Neural cell (in vitro differentiated cells): ENCODE data around the gene OTOA. TPM values are rescaled to one million over a fixed set of nuclear protein-coding genes. Genes with fewer than 3 reads are reported as not detected.

Experiments
- H2AFZ ChIP-seq: fragments of 200-600, 300-800 bp; sonication (generic), shearing (Covaris generic); 2 replicates; pipeline ENCODE4 v1.6.0; 2014; ENCODE audit warnings: low read depth, mild to moderate bottlenecking, antibody characterized with exemption, low read length, moderate library complexity
- H3F3A ChIP-seq: fragments of 200-600 bp; shearing (Covaris generic); 2 replicates; pipeline ENCODE4 v1.6.1; 2016; ENCODE audit warnings: mild to moderate bottlenecking, moderate library complexity, mixed read lengths, antibody characterized with exemption, low read length; ENCODE audit not compliant: insufficient read depth, poor library complexity, severe bottlenecking
- H3K27ac ChIP-seq: fragments of 200-600, 300-800 bp; sonication (generic), shearing (Covaris generic); 2 replicates; pipeline ENCODE4 v1.5.1; 2014; ENCODE audit warnings: mild to moderate bottlenecking, low read length, moderate library complexity
- H3K27me3 ChIP-seq: fragments of 300-800, 200-600 bp; sonication (generic), shearing (Covaris generic); 2 replicates; pipeline ENCODE4 v1.6.0; 2014; ENCODE audit warnings: mild to moderate bottlenecking, low read depth, low read length, moderate library complexity; ENCODE audit not compliant: insufficient read depth
- H3K36me3 ChIP-seq: fragments of 300-800, 200-600 bp; sonication (generic), shearing (Covaris generic); 2 replicates; pipeline ENCODE4 v1.5.1; 2014; ENCODE audit warnings: mild to moderate bottlenecking, antibody characterized with exemption, low read length, moderate library complexity; ENCODE audit not compliant: insufficient read depth
- H3K4me2 ChIP-seq: fragments of 300-800, 200-600 bp; sonication (generic), shearing (Covaris generic); 2 replicates; pipeline ENCODE4 v1.6.0; 2014; ENCODE audit warnings: mild to moderate bottlenecking, low read length
- H3K4me3 ChIP-seq: fragments of 300-800, 200-600 bp; sonication (generic), shearing (Covaris generic); 2 replicates; pipeline ENCODE4 v1.5.1; 2014; ENCODE audit warnings: mild to moderate bottlenecking, low read length, moderate library complexity
- H3K79me2 ChIP-seq: fragments of 200-600 bp; shearing (Covaris generic); replicated peaks from 2 replicates; pipeline ENCODE4 v1.6.0; 2014; ENCODE audit warnings: mild to moderate bottlenecking, low read length, moderate library complexity; ENCODE audit not compliant: insufficient read depth
- H3K9ac ChIP-seq: fragments of 300-800, 200-600 bp; sonication (generic), shearing (Covaris generic); 2 replicates; pipeline ENCODE4 v1.6.1; 2016; ENCODE audit warnings: mild to moderate bottlenecking, low read length, mixed read lengths
- H3K9me2 ChIP-seq: fragments of 200-600 bp; shearing (Covaris generic); 2 replicates; pipeline ENCODE4 v1.6.1; 2016; ENCODE audit warnings: mild to moderate bottlenecking, low read length, mixed read lengths; ENCODE audit not compliant: insufficient read depth
- H3K9me3 ChIP-seq: fragments of 200-600, 300-800 bp; sonication (generic), shearing (Covaris generic); 2 replicates; pipeline ENCODE4 v1.6.1; 2016; ENCODE audit warnings: mild to moderate bottlenecking, mixed run types, low read length, moderate library complexity, mixed read lengths
- H4K20me1 ChIP-seq: fragments of 200-600 bp; shearing (Covaris generic); 2 replicates; pipeline ENCODE4 v1.6.1; 2016; ENCODE audit warnings: mild to moderate bottlenecking, mixed run types; ENCODE audit not compliant: insufficient read depth
- CTCF ChIP-seq: fragments of 450-650 bp; IDR thresholded peaks from 2 replicates; pipeline ENCODE4 v1.5.1; 2014; ENCODE audit warnings: antibody characterized with exemption, mild to moderate bottlenecking, moderate library complexity; ENCODE audit not compliant: poor library complexity, severe bottlenecking
- EP300 ChIP-seq: fragments of 450-650 bp; conservative IDR thresholded peaks from 2 replicates; pipeline ENCODE4 v1.6.1; 2014; ENCODE audit warnings: antibody characterized with exemption, mild to moderate bottlenecking, moderate library complexity; ENCODE audit not compliant: poor library complexity, severe bottlenecking
- EZH2 ChIP-seq: fragments of 200-600, 300-800 bp; shearing (Covaris generic), sonication (generic); IDR thresholded peaks from 2 replicates; pipeline ENCODE4 v1.6.1; 2014; ENCODE audit warnings: antibody characterized with exemption, low read length, borderline replicate concordance, mild to moderate bottlenecking; ENCODE audit not compliant: insufficient read depth, poor library complexity, severe bottlenecking
- MXI1 ChIP-seq: fragments of 450-650 bp; conservative IDR thresholded peaks from 2 replicates; pipeline ENCODE4 v1.6.1; 2014; ENCODE audit warnings: antibody characterized with exemption, mild to moderate bottlenecking; ENCODE audit not compliant: poor library complexity, severe bottlenecking
- POLR2AphosphoS5 ChIP-seq: IDR thresholded peaks from 2 replicates; pipeline ENCODE4 v1.6.1; 2012
- RAD21 ChIP-seq: fragments of 450-650 bp; conservative IDR thresholded peaks from 2 replicates; pipeline ENCODE4 v1.6.1; 2014; ENCODE audit warnings: antibody characterized with exemption, mild to moderate bottlenecking, moderate library complexity
- REST ChIP-seq: IDR thresholded peaks from 2 replicates; pipeline ENCODE4 v1.6.1; 2012; ENCODE audit warnings: borderline replicate concordance
- SMC3 ChIP-seq: fragments of 450-650 bp; conservative IDR thresholded peaks from 2 replicates; pipeline ENCODE4 v1.6.1; 2014; ENCODE audit warnings: antibody characterized with exemption, mild to moderate bottlenecking, moderate library complexity; ENCODE audit not compliant: poor library complexity
- TAF1 ChIP-seq: IDR thresholded peaks from 2 replicates; pipeline ENCODE4 v1.6.1; 2012; ENCODE audit warnings: low read depth
- polyA plus RNA-seq: library from polyadenylated mRNA; depleted of rRNA; stranded (reverse); fragments of >200 nt; gene quantifications from 2 replicates; pipeline ENCODE4 v1.2.3, GENCODE V29; 2014

The OTOA gene
- polyA plus RNA-seq, 1 donor from 2014 or later, result 0.12 TPM

- H3K4me3 ChIP-seq, result no peak overlapping the region
- no peaks in the 10 kb centered on the region for H3K27me3 ChIP-seq
- no peak overlapping the region for H3K27ac ChIP-seq
- H3K9me3 ChIP-seq, result no peaks in the 10 kb centered on the region
- H3K9ac ChIP-seq, result no peak overlapping the region
- TF ChIP-seq SMC3 (no peak), EP300 (no peak), EZH2 (no peak), REST (no peak), RAD21 (no peak), TAF1 (no peak), MXI1 (no peak), POLR2AphosphoS5 (no peak)
- H3K9me2 ChIP-seq, result no peaks in the 10 kb centered on the region
- H3K36me3 ChIP-seq, result no peaks in the 10 kb centered on the region
- H3F3A ChIP-seq, result no peaks in the 10 kb centered on the region
- no peak overlapping the region for H2AFZ ChIP-seq
- no peaks in the 10 kb centered on the region for H3K79me2 ChIP-seq
- H3K4me2 ChIP-seq, result no peak overlapping the region
- H4K20me1 ChIP-seq, result no peaks in the 10 kb centered on the region
Observed at GRCh38 chr16:21704733-21705132, 41.0 kb downstream of the OTOA start.

- Histone ChIP-seq H3K9me2 (no peaks in the 10 kb centered on the region), H3K9me3 (no peaks in the 10 kb centered on the region), H3K4me2 (no peak overlapping the region), H3K79me2 (no peaks in the 10 kb centered on the region), H3K4me3 (no peak overlapping the region), H3F3A (no peaks in the 10 kb centered on the region), H2AFZ (no peak overlapping the region), H3K27ac (no peak overlapping the region), H3K36me3 (no peaks in the 10 kb centered on the region), H3K27me3 (no peaks in the 10 kb centered on the region), H3K9ac (no peak overlapping the region), H4K20me1 (no peaks in the 10 kb centered on the region)
- TF ChIP-seq CTCF, result peak; percentile 83
- TF ChIP-seq SMC3, result peak; percentile 76
- no peak for TF ChIP-seq EZH2
- TF ChIP-seq POLR2AphosphoS5, result no peak
- TF ChIP-seq RAD21, result peak; percentile 76
Observed at GRCh38 chr16:21708533-21709115, 44.9 kb downstream of the OTOA start.
